ENCODE data around the gene LCA5L.
A peak's percentile ranks its signal among the peaks of the same experiment; 100 is the strongest.
"Not testable (repeated sequence)": the region's sequence is repeated elsewhere in the genome, so short reads cannot be mapped to it uniquely, and the experiment has no call there.

Gene LCA5L

DNA sequence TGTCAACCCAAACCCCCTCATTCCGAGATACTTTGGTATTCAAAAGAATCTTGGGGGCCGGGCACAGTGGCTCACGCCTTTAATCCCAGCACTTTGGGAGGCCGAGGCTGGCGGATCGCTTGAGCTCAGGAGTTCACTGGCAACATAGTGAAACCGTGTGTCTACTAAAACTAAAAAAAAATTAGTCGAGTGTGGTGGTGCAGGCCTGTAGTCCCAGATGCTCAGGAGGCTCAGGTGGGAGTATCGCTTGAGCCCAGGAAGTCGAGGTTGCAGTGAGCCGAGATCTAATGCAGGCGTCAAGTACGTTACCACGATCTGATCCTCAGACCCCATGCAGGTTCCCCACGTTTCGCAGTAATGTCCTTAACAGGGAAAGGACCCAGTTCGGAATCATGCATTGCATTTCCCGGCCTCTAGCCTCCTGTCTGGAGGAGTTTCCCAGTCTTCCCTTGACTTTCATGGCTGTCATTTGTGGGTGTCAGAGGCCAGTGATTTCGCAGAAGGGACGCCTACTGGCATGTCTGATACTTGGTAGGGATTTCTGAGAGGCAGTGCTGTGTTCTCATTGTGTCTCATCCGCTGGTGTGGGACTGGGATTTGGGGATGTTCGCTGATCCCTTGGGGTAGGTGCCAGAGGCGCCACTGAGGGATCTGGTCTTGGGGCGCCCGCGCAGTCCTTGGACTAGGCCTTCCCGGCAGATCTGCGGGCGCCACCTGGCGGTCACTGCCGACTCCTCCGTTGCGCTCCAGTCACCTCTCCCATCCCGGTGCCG, 57.4 kb downstream of the LCA5L start:
- TF ChIP-seq, protein P1, sequence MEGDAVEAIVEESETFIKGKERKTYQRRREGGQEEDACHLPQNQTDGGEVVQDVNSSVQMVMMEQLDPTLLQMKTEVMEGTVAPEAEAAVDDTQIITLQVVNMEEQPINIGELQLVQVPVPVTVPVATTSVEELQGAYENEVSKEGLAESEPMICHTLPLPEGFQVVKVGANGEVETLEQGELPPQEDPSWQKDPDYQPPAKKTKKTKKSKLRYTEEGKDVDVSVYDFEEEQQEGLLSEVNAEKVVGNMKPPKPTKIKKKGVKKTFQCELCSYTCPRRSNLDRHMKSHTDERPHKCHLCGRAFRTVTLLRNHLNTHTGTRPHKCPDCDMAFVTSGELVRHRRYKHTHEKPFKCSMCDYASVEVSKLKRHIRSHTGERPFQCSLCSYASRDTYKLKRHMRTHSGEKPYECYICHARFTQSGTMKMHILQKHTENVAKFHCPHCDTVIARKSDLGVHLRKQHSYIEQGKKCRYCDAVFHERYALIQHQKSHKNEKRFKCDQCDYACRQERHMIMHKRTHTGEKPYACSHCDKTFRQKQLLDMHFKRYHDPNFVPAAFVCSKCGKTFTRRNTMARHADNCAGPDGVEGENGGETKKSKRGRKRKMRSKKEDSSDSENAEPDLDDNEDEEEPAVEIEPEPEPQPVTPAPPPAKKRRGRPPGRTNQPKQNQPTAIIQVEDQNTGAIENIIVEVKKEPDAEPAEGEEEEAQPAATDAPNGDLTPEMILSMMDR (IDR thresholded peaks at IDR 0.05; ENCODE audit: control insufficient read depth, extremely low read depth, insufficient read depth), result peak; percentile 93
- DNase-seq (ENCODE audit: low read depth), result no peak
- H3K4me3 ChIP-seq (ENCODE audit: low read depth, low read length), result peak overlapping the region; percentile 55

DNA sequence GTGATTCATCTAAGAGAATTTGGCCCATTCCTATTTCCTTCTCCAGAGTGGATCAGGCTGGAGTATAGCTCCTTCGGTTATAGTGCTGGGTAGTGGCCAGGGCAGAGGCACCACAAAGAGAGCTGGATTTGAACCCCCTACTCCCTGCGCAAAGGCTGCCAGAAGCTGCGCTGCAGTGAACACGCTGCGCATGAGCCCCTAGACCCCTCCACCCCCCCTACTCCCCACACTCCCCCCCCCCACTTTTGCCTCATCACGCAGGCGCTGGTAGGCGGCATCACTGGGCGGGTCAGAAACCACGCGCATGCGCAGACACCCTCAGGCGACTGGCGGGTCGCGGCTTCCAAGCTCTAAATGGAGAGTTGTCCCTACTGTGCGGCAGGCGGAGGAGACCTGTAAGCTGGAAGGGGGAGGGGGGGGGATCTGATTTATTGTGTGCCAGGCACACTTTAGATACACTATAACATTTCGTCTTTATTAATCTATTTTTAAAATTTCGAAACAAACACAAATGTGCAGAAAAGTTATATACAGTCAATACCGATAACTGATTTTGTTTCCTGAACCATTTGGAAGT, 58.0 kb downstream of the LCA5L start:
- H3K4me3 ChIP-seq (ENCODE audit: low read depth, low read length), result peak overlapping the region; percentile 55

DNA sequence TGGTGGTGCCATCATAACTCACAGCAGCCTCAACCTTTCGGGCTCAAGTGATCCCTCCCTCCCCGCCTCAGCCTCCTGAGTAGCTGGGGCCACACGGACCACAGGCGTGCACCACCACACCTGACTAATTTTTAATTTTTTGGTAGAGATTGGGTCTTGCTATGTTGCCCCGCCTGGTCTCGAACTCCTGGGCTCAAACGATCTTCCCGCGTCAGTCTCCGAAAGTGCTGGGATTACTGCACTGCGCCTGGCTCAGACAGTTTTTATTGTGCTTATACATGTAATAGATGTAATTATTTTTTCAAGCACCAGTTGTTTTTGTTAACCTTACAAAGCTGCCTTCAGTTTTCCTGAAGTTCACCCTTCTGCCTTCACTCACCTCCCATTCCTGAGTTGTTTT, 58.7 kb downstream of the LCA5L start:
- H3K4me3 ChIP-seq (ENCODE audit: low read depth, low read length), result peak overlapping the region; percentile 55; the same call in 1 of the 2 replicates
- DNase-seq (ENCODE audit: low read depth), result no peak
- TF ChIP-seq, protein P1 (IDR thresholded peaks at IDR 0.05; ENCODE audit: control insufficient read depth, extremely low read depth, insufficient read depth), result no peak

More for the DNA sequence above, 58.0 kb downstream of the LCA5L start:
- TF ChIP-seq, protein P1 (IDR thresholded peaks at IDR 0.05; ENCODE audit: control insufficient read depth, extremely low read depth, insufficient read depth), result no peak
- peak; percentile 45 for DNase-seq (ENCODE audit: low read depth)

DNA sequence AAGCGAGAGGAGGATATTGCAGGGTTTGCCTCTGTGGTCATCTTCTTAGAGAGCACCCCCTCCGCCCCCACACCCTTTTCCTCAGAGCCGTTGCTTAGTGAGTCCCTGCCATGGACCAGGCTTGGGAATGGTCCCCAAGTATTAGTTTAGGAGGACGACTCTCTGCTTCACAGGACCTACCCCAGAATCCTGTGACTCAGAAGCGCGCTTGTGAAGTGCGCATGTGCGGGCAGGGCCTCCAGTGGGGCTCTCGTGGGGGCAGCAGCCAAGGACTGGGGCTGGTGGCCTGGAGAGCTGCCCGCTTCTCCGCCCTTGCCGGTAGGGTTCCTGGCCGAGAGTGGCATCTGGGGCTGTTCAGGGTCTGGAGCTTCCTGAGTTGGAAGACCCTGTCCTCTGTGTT, 59.4 kb downstream of the LCA5L start:
- TF ChIP-seq, protein P1 (IDR thresholded peaks at IDR 0.05; ENCODE audit: control insufficient read depth, extremely low read depth, insufficient read depth), result no peak
- no peak for DNase-seq (ENCODE audit: low read depth)
- peak overlapping the region; percentile 54 for H3K4me3 ChIP-seq (ENCODE audit: low read depth, low read length)

DNA sequence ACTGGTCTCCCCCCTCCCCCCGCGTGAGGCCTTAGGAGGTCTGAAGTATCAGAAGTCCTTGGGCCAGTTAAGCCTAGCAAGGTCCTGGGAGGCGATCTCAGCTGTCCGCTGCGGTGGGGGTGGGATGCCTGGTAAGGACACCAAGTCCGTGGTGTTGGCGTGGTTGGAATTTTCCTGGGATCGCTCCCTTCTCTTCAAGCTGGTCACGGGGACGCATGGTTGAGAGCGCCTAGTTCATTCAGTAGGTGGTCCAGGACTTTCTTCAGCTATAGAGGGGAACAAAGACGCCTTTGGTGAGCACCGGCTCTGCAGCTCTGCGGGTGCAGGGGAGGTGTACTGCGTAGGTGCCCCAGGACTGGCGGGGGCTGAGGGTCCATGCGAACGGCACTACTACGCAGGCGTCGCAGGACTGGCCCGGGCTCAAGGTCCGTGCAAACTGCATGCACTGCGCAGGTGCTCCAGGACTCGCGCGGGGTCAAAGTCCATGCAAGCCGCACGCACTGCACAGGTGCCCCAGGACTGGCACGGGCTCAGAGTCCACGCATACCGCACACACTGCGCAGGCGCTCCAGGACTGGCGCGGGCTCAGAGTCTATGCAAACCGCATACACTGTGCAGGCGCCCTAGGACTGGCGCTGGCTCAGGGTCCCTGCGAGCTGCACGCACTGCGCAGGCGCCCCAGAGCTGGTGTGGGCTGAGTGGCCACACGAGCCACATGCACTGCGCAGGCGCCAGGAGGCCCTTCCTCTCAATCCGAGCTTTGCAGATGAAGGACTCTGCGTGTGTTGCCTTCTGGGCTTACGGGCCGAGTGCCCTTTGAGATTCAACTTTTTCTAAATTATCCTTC, 60.1 kb downstream of the LCA5L start:
- DNase-seq (ENCODE audit: low read depth), result peak; percentile 63
- TF ChIP-seq, protein P1 (IDR thresholded peaks at IDR 0.05; ENCODE audit: control insufficient read depth, extremely low read depth, insufficient read depth), result no peak
- H3K4me3 ChIP-seq (ENCODE audit: low read depth, low read length), result peak overlapping the region; percentile 54

DNA sequence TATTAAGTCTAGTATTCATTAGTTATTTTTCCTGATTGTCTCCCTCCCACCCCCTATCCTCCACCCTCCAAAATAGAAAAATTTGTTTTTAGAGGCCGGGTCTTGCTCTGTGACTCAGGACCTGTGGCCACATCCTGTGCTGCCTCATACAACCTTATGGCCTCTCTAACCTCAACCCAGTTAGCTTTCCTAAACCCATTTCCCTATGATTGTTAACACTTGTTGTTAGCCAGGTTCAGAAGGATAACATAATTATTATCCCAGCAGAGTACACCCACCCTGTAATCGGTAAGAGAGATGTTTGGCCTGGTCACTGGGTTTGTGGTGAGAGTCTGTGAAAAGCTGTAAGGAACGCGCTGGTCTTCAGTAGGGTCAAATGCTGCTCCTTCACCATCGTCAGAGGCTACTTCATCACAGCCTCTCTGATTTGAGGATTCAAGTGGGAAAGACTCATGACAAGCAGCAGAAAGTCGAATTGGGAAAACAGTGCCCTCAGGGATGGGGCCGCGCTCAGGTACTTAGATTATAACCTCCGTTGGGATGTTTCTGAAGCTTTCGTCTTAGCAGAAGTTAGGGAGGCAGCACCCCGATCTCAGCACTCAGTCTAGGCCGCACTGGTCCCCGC, 60.8 kb downstream of the LCA5L start:
- TF ChIP-seq, protein P1 (IDR thresholded peaks at IDR 0.05; ENCODE audit: control insufficient read depth, extremely low read depth, insufficient read depth), result no peak
- H3K4me3 ChIP-seq (ENCODE audit: low read depth, low read length), result no peak overlapping the region
- DNase-seq (ENCODE audit: low read depth), result no peak

DNA sequence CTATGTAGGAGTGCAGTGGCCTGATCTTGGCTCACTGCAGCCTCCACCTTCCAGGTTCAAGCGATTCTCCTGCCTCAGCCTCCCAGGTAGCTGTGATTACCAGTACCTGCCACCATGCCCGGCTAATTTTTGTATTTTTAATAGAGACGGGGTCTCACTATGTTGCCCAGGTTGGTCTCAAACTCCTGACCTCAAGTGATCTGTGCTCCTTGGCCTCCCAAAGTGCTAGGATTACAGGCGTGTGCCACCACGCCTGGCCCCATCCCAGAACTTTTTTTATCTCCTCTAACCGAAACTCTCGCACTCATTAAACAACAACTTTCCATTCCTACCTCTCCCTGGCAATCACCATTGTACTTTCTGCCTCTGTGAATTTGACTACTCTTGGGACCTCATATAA, 63.5 kb downstream of the LCA5L start:
- not testable (repeated sequence) for H3K4me3 ChIP-seq (ENCODE audit: low read depth, low read length); DNase-seq (ENCODE audit: low read depth)
